Measurements from ENCODE around the gene MTCH1.

The MTCH1 gene

GRCh38 chr6:36920546-36920945 is 65.5 kb downstream of the MTCH1 start:
- H3K36me3 ChIP-seq (ENCODE audit: control insufficient read depth, insufficient read depth, low read length): peaks cover 32% of the 10 kb centered on the region
- H3K9me3 ChIP-seq (ENCODE audit: control insufficient read depth, low read length): no peaks in the 10 kb centered on the region
- H3K4me3 ChIP-seq (ENCODE audit: extremely low read depth, insufficient read depth, low read length, poor library complexity, severe bottlenecking): no peak overlapping the region
- H3K4me1 ChIP-seq (ENCODE audit: control insufficient read depth, insufficient read depth, low read length, poor library complexity, severe bottlenecking): peaks cover 31% of the 10 kb centered on the region
- no peak overlapping the region for H3K27ac ChIP-seq (ENCODE audit: low read depth, low read length, severe bottlenecking)
- 83 to 90% methylated on average over 2 to 4 of the region's 5 CpGs for whole genome bisulfite sequencing, 2 experiments (ENCODE audit: insufficient coverage in 2 of 2)

GRCh38 chr6:36920049-36920448 is 65.9 kb downstream of the MTCH1 start:
- H3K4me3 ChIP-seq (ENCODE audit: extremely low read depth, insufficient read depth, low read length, poor library complexity, severe bottlenecking): no peak overlapping the region
- 93 to 100% methylated on average over 2 to 3 of the region's 4 CpGs for whole genome bisulfite sequencing, 2 experiments (ENCODE audit: insufficient coverage in 2 of 2)
- H3K9me3 ChIP-seq (ENCODE audit: control insufficient read depth, low read length): no peaks in the 10 kb centered on the region
- H3K36me3 ChIP-seq (ENCODE audit: control insufficient read depth, insufficient read depth, low read length): peaks cover 37% of the 10 kb centered on the region
- peaks cover 31% of the 10 kb centered on the region for H3K4me1 ChIP-seq (ENCODE audit: control insufficient read depth, insufficient read depth, low read length, poor library complexity, severe bottlenecking)
- no peak overlapping the region for H3K27ac ChIP-seq (ENCODE audit: low read depth, low read length, severe bottlenecking)
